Endothelial cell of umbilical vein (primary cell): ENCODE results near the gene MORC3.

Experiments
- EZH2 ChIP-seq: IDR thresholded peaks from 2 replicates; pipeline ENCODE4 v1.6.1; 2012; ENCODE audit warnings: borderline replicate concordance, low read depth, mild to moderate bottlenecking, moderate library complexity, low read length, inconsistent platforms; ENCODE audit not compliant: severe bottlenecking
- JUN ChIP-seq: IDR thresholded peaks from 2 replicates; pipeline ENCODE4 v1.6.1; 2011; ENCODE audit warnings: borderline replicate concordance, low read depth; ENCODE audit not compliant: insufficient read length, insufficient read depth
- POLR2A ChIP-seq: IDR thresholded peaks from 2 replicates; pipeline ENCODE4 v1.6.1; 2012; ENCODE audit warnings: low read depth, mild to moderate bottlenecking, control low read depth, low read length
- POLR2AphosphoS5 ChIP-seq: IDR thresholded peaks from 2 replicates; pipeline ENCODE4 v1.6.1; 2012; ENCODE audit warnings: low read depth, mild to moderate bottlenecking, control low read depth, low read length, moderate library complexity; ENCODE audit not compliant: insufficient read depth
- TF ChIP-seq, protein P1 (sequence below), 2 donors: IDR thresholded peaks; 1 replicate in 1 of 2; 2 replicates in 1 of 2; pipeline ENCODE4 v1.5.1; 2011; ENCODE audit warnings: low read length in 2 of 2, mild to moderate bottlenecking in 2 of 2, moderate library complexity in 2 of 2, control low read depth in 1 of 2, inconsistent platforms in 1 of 2, low read depth in 1 of 2; ENCODE audit not compliant: insufficient read depth in 1 of 2; ENCODE audit errors: extremely low read depth in 1 of 2
- TF ChIP-seq, protein P2 (sequence below): IDR thresholded peaks from 2 replicates; pipeline ENCODE4 v1.6.1; 2011; ENCODE audit not compliant: insufficient read depth, insufficient read length

DNA sequence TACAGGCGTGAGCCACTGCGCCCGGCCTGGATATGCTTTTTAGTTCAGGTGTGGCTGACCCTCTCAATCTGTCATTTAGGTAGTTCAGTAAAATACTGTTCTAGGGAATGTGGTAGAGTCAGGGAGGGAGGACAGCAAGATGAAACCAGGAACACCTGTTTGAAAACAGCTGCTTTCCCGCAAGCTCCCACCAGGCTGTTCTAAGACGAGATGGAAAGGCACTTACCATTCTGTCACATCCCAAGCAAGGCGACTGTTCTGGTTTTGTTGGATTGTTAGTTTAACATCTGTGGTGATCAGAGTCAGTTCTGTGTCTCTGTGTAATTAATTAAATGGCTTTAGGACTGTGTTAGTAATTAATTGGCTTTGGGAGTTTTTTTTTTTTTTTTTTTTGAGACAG is 68.1 kb downstream of the MORC3 start:
- TF ChIP-seq EZH2 (no peak), JUN (no peak), POLR2A (no peak), POLR2AphosphoS5 (no peak)
- TF ChIP-seq, protein P1, sequence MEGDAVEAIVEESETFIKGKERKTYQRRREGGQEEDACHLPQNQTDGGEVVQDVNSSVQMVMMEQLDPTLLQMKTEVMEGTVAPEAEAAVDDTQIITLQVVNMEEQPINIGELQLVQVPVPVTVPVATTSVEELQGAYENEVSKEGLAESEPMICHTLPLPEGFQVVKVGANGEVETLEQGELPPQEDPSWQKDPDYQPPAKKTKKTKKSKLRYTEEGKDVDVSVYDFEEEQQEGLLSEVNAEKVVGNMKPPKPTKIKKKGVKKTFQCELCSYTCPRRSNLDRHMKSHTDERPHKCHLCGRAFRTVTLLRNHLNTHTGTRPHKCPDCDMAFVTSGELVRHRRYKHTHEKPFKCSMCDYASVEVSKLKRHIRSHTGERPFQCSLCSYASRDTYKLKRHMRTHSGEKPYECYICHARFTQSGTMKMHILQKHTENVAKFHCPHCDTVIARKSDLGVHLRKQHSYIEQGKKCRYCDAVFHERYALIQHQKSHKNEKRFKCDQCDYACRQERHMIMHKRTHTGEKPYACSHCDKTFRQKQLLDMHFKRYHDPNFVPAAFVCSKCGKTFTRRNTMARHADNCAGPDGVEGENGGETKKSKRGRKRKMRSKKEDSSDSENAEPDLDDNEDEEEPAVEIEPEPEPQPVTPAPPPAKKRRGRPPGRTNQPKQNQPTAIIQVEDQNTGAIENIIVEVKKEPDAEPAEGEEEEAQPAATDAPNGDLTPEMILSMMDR (IDR thresholded peaks at IDR 0.05; ENCODE audit: extremely low read depth in 1 of 2, insufficient read depth in 1 of 2, low read depth in 1 of 2, low read length in 2 of 2): no peak
- TF ChIP-seq, protein P2, sequence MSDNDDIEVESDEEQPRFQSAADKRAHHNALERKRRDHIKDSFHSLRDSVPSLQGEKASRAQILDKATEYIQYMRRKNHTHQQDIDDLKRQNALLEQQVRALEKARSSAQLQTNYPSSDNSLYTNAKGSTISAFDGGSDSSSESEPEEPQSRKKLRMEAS: no peak
